HG03139 (cell line): ENCODE data around the gene MTOR.
"Not testable (repeated sequence)": the region's sequence is repeated elsewhere in the genome, so short reads cannot be mapped to it uniquely, and the experiment has no call there.

Experiments used
- ATAC-seq: cut with Tn5 transposase; IDR thresholded peaks from one replicate; pipeline ENCODE4 v1.9.1; 2021; ENCODE audit not compliant: unreplicated experiment

MTOR gene

DNA sequence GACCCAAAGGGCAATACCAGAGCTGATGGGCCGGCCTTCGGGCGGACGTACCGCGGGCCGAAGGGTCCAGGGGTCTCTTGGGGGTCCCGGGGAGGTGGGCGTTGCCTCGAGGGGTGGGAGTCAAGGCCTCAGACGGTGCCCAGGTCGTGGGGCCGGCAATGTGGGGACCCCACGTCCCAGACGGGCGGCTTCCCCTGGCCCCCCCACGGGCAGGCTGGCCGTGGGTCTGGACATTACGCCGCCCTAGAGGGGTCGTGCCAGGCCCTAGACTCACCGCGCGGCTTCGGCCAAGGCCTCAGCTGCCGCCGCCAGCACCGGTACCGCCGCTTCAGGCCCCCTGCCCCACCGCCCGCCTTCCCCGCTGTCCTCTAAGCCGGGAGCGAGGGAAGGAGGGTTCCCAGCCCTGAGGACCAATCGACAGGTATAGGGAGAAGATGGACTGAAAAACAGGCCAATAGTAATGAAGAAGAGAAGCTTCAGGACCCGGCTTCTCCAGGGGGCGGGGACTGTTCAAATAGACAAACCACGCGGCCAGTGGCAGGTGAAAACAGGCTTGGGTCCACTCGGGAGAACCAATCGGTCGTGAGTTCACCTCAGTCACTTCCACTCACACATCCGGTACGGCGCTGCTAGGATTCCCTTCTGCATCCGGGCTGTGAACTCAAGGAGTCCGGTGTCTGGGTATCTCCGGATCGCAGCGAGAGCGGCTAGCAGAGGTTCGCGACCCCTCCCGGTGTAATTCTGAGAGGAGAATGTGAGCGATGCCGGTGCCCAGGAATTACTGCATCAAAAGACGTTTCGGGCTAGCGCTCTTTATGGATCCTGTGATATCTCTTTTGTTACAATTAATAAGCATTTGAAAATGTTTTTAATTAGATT, at the start of gene MTOR:
Gene MTOR, minus strand, starts transcription at position 381 of the 879 bp plus-strand sequence. CDS start 3,142 bp downstream, outside the sequence.
- ATAC-seq, result peak; percentile 96

DNA sequence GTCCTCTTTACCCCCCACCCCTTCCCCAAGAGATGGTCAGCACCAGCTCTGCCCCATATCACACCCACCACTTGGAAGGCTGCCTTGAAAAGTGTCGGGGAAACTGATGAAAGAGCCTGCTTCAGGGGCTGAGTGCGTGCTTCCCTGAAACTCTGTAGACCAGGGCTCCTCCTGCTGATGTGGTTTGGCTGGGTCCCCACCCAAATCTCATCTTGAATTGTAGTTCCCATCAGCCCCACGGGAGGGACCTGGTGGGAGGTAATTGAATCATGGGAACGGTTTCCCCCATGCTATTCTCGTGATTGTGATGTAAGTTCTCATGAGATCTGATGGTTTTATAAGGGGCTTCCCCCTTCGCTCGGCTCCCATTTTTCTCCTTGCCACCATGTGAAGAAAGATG, 47.0 kb upstream of the MTOR start:
- ATAC-seq, result no peak

DNA sequence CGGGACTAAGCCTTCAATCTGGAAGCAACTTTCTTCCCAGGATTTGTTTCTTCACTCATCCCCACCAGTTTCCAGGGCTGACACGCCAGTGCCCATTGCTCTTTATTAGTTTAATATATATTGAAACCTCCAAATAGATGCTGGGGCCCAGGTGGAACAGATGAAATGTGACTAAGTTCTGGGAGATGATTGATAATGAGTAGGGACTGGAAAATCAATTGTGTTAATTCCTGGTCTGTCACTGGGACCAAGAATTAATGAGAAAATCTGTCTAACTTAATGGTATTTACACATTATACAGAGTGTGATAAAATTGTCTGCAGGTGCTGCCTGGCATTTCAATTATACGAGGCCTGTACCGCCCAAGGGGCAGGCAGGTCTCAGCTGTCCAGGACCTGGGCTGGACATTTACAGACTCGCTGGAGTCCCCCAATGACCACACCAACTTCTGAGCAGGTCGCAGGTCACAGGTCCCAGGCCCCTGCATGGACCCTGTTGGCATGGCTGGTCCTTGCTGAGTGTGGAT, 46.4 kb upstream of the MTOR start:
- no peak for ATAC-seq

DNA sequence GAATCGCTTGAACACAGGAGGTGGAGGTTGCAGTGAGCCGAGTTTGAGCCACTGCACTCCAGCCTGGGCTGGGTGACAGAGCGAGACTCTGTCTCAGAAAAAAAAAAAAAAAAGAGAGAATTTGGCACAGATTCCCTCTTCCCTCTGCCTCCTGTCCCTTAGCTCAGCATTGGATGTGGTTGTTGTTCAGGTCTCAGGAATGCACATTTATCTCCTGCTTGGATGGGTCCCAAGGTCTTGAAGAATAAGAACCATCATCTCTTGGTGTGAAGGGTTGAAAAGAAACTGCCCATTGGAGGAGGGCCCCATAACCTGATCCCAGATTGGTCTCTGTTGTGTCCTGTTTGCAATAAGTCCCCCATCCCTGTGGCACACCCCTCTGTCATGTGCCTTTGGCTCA, 45.5 kb upstream of the MTOR start:
- ATAC-seq, result no peak

DNA sequence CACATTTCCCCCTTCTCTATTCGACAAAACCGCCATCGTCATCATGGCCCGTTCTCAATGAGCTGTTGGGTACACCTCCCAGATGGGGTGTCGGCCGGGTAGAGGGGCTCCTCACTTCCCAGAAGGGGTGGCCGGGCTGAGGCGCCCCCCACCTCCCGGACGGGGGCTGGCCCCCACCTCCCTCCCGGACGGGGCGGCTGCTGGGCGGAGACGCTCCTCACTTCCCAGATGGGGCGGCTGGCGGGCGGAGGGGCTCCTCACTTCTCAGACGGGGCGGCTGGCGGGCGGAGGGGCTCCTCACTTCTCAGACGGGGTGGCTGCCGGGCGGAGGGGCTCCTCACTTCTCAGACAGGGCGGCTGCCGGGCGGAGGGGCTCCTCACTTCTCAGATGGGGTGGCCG, 43.2 kb upstream of the MTOR start:
- ATAC-seq, result not testable (repeated sequence)

DNA sequence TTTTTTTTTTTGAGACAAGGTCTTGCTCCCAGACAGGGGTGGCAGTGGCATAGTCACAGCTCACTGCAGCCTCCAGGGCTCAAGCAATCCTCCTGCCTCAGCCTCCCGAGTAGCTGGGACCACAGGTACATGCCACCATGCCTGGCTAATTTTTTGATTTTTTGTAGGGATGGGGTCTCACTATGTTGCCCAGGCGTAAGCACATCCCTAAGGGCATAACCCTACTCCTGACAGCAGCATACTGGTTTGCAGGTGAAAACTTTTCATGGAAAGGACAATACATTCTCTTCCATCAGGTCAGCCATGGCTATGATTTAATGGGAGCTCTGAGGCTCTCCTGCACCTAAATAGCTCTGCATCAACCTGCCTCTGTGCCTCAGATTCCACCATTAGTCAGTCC, 40.0 kb upstream of the MTOR start:
- no peak for ATAC-seq

DNA sequence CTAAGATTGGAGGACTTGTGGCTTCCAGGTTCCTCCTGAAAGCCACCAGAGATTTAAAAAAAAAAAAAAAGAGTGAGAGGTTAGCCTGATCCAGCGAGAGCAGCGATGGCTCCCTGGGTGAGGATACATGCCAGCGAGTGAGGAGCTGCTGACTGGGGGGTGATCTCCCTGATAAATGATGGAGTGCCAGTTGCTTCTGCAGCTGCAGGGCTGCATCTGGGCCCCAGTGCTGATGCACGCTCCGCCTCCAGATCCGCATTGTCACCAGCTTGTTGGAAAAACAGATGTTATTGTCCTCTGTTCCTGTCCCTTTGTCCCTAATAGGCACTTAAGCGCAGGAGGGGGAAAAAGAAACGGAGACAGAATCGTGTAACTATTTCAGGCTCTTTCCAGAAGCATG, 39.2 kb upstream of the MTOR start:
- no peak for ATAC-seq

DNA sequence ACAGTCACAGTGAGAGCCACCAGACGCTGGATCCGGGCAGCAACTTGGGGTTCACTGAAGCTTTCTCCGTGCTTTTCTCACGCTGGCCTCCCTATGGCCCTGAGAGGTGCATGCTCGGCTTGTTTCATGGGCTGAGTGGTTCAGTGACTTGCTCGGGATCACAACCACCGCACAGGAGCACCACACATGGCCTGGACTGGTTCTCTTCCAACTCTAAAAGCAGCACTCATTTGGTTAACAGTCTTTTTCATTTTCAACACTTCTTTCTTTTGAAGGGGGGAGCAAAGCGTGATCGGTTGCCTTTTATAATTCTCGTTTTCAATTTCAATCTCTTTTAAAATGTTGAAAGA, 36.8 kb upstream of the MTOR start:
- ATAC-seq, result no peak

DNA sequence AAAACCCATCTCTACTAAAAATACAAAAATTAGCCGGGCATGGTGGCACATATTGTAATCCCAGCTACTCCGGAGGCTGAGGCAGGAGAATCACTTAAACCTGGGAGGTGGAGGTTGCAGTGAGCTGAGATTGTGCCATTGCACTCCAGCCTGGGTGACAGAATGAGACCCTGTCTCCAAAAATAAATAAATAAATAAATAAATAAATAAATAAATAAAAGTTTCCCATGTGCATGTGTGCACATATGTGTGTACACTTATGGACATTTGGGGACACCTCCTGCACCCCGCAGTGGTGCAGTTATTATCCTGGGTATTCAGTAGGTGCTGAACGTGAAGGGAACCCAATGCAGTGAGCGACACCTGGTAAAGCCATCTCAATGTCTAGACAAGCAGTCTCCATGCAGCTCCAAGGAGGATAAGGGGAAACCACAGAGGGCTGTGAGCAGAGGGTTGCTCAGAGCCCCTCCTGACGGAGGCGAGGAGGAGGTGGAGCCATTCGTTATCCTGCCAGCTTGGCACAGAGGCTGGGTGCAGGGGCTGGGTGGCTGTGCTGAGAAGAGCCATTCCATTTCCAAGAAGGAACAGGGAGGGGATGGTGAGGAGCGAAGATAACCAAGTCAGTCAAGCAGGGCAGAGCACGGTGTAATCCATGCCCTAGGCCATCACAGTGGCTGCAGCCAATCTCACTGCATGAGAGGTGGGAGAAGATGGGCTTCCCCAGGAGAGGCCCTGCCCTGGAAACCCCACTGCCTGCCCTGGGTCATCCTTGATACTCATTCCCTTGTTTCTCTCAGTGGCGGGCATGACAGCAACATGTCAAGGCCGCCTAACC, 36.3 kb upstream of the MTOR start:
- no peak for ATAC-seq

DNA sequence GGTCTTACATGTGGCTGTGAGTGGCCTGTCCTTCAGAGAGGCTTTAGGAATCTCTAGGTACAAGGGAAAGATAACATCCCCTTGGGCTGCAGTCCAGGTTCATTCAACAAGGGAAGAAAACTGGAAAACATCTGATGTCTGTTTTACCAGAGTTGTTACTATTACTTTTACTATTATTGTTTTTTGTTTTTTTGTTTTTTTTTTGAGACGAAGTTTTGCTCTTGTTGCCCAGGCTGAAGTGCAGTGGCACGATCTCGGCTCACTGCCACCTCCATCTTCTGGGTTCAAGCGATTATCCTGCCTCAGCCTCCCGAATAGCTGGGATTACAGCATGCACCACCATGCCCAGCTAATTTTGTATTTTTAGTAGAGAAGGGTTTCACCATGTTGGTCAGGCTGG, 35.4 kb upstream of the MTOR start:
- ATAC-seq, result not testable (repeated sequence)

DNA sequence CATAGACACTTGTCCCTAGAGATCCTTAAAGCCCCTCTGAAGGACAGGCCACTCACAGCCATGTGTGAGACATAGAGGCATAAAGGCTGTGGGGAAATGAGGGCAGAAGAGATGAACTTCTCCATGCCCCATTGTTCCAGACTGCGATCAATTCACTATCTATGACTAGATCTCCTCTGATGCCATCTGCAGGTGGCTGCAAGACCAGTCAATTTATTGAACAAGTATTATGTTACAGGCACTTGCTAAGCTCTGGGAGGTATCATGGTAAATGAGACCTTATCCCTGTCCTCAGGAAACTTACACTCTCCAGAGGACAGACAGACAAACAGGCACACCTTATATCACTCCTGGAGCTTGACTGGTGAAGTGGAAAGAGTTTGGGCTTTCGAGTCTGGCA, 33.6 kb upstream of the MTOR start:
- no peak for ATAC-seq

DNA sequence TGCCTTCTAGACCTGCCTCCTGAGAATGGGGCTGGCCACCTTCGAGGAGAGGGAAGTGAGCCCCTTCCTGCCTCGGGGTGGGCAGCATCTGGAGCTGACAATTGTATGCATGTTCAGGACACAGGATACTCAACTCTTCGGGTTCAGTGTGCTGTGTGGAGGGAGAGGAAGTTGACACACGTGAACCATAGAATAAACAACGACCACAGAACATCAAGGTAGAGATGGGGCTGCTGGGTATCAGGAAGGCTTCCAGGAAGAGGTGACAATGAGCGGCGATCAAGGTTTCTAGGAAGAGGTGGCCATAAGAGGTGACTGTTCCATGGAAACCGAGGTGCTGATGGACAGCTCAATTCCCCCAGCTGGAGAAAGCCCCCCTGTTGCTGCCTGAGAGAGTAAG, 32.6 kb upstream of the MTOR start:
- no peak for ATAC-seq

DNA sequence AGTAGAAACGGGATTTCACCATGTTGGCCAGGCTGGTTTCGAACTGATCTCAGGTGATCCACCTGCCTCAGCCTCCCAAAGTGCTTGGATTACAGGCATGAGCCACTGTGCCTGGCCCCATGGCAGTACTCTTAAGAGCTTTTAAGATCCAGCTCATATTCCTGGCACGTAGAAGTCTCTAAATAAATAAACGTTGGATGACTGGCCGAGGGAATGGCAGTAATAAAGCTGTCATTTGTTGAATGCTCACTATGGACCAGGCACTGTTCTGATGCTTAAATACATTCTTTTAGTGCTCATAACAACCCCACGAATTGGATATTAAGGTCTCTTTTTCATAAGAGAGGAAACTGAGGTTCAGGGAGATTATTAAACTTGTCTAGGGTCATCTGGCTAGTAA, 31.5 kb upstream of the MTOR start:
- no peak for ATAC-seq

DNA sequence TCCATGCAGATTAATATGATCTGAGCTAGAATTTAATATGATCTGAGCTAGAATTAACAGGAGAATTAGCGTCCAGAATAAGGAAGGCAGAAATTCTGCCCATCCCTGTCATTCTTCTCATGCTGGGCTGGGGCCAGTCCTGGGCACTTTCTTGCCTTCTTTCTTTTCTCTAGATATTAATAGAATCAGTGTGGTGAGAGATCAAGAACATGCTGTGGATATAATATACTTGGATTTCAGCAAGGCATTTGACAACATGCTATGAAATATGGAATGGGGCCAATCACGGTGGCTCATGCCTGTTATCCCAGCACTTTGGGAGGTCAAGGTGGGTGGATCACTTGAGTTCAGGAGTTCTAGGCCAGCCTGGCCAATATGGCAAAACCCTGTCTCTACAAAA, 28.7 kb upstream of the MTOR start:
- no peak for ATAC-seq

DNA sequence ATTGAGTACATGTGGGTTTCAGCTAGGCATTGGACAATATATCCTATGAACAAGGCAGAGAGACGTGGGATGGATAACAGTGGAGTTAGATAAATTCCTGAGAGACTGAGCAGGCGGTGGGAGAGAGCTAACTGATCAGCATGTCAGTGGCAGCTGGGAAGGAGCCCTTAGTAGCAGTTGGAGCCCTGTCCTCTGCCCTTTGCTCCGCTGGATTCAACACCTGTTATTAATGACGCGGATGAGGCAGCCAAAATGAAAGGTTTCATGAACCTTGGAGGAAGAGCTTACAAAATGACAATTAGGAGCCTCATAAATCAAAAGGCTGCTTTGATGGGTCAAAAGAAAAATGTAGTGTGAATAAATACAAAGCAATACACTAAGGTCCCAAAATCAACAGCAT, 26.7 kb upstream of the MTOR start:
- no peak for ATAC-seq

DNA sequence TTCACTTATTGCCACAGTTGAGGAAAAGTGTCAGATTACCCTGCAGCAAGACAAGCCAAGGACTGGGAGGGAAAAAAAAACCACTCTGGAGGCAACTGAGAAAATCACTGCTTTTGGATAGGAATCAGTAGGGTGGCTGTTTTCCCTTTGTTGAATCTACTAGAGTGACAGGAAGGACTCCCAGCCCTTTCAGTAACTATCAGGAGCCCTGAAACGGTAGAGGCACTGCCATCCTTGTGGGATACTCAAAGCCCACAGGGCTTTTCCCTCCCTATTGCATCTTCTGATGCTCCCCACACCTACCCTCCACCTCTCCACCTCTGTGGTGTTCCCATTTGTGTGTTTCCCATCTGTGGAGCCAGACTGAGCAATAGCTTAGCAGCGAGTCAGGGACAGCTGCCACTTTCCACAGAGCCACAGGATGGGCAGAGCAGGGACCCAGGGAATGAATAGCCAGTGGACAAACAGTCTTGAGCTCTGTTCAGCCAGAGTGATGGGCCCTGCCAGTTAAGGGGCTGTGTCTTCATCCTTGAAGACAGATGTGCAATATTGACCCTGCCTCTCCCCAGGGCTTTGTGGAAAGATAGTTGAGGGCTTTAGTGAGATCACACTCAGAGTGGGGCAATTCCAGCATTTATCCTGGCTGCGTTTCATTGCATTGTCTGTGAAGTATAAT, 24.5 kb upstream of the MTOR start:
- ATAC-seq, result no peak

DNA sequence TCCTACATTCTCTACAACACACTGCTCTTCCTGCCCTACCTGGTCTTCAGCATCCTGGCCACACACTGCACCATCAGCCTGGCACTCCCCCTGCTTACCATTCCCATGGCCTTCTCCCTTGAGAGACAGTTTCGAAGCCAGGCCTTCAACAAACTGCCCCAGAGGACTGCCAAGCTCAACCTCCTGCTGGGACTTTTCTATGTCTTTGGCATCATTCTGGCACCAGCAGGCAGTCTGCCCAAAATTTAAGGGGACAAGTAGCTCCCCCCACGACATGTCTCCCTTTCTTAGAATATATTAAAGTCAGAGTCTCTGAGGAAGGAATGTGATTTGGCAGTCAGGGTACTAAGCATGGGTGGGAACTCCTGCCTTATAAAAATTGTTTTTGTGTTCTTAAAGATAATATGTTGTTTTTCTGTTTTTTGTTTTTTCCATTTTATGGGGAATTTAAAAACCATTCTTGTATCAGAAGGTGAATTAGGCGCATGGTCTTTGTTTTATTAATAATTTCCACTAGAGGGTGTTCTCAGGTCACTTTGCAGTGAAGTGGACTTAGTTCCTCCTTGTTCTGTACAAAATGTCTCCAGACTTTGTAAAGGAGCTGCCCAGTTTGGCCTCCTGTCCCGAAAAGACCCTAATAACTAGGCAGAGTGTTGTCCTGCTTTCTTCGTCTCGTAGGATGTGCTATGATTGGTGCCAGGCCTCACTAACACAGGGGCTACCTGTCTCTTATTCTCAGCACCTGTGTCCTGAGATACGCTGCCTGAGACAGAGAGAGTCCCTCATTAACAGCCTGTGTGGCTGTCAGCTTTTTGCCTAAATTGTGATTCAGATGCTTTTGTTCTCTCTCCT, 23.8 kb upstream of the MTOR start:
- no peak for ATAC-seq

DNA sequence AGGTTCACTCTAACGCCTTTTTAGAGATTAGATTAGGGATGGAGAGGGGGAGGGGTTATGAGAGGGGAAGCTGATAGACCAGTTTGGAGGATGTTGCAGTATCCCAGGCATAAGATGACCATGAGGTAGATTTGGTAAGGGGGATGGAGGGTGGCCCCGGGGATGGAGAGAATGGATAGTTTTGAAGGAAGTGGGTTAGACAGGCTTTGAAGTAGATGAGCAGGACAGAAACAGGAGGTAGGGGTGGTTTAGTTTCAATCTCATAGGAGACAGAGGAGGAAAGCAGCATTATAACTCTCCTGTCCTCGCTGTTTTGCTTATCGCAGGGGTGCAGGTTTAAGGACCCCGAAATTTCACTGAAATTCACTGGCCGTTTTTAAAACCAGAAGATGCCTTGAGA, 22.4 kb upstream of the MTOR start:
- ATAC-seq, result no peak

DNA sequence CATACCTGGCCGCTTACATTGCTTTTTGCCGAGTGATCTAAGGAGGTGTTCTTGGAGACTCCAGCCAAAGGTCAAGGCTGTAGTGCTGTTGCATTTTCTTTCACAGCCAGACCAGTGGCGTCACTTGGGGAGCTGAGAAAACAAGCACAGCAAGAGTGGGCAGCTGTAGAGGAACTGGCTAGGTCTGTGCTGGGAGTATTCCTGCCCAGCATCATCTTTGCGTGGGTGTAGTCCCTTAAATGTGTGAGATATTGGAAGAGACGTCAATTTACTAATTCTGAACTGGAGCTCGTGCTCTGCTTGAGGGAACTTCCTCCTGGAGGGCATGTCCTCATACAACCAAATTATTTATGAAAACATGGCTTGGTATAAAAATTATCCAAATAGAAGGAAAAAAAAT, 20.8 kb upstream of the MTOR start:
- ATAC-seq, result no peak

DNA sequence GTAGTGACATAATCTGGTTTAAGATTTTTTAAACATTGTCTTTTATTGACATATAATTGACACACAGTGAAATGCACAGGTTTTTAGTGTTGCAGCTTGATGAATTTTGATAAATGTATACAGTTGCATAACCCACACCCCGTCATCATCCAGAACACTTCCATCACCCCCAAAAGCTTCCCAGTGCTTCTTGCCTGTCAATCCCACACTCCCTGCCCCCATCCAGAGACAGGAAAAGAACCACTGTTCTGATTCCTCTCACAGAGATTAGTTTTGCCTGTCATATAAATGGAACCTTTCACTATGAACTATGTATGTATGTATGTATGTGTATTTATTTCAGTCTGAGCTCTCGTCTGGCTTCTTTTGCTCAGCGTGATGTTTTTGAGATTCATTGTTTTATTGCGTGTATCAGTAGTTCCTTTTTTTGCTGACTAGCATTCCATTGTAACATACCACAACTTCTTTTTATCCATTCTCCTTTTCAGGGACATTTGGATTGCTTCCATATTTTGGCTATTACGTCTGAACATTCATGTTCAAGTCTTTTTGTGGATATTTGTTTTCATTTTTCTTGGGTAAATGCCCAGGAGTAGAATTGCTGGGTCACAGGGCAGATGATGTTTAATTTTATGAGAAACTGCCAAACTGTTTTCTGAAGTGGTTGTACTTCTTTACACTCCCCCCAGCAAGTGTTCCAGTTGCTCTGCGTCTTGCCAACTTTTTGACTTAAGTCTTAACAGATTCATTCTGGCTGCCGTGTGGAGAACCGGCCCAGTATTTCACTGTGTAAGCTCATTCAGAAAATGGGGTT, 19.4 kb upstream of the MTOR start:
- no peak for ATAC-seq
